Kidney epithelial cell (primary cell): ENCODE results near the gene CYP1A1. TPM values are rescaled to one million over a fixed set of nuclear protein-coding genes. Genes with fewer than 3 reads are reported as not detected.
A peak's percentile ranks its signal among the peaks of the same experiment; 100 is the strongest.

Experiments
- DNase-seq: peaks from one replicate; pipeline ENCODE4 v3.0.0-alpha.2; 2010; ENCODE audit warnings: low read depth
- H3K27me3 ChIP-seq: 2 replicates; pipeline ENCODE4 v1.6.0; 2011; ENCODE audit warnings: low read length; ENCODE audit not compliant: control insufficient read depth, insufficient read depth
- H3K36me3 ChIP-seq: 2 replicates; pipeline ENCODE4 v1.5.1; 2011; ENCODE audit warnings: low read length; ENCODE audit not compliant: control insufficient read depth, insufficient read depth
- H3K4me3 ChIP-seq: 2 replicates; pipeline ENCODE4 v1.5.1; 2011; ENCODE audit warnings: low read depth, mild to moderate bottlenecking, control low read depth, low read length
- total RNA-seq: library from RNA; depleted of rRNA; stranded (reverse); fragments of >200 nt; gene quantifications from 2 replicates; pipeline ENCODE4 v1.2.3, GENCODE V29; 2015
- TF ChIP-seq, protein P1 (sequence below): IDR thresholded peaks from 2 replicates; pipeline ENCODE4 v1.5.1; 2011; ENCODE audit warnings: mild to moderate bottlenecking, moderate library complexity, low read length, control low read depth, inconsistent platforms; ENCODE audit not compliant: insufficient read depth, poor library complexity, severe bottlenecking

Gene CYP1A1
- total RNA-seq, 1 donor from 2014 or later: 0.33 TPM

DNA sequence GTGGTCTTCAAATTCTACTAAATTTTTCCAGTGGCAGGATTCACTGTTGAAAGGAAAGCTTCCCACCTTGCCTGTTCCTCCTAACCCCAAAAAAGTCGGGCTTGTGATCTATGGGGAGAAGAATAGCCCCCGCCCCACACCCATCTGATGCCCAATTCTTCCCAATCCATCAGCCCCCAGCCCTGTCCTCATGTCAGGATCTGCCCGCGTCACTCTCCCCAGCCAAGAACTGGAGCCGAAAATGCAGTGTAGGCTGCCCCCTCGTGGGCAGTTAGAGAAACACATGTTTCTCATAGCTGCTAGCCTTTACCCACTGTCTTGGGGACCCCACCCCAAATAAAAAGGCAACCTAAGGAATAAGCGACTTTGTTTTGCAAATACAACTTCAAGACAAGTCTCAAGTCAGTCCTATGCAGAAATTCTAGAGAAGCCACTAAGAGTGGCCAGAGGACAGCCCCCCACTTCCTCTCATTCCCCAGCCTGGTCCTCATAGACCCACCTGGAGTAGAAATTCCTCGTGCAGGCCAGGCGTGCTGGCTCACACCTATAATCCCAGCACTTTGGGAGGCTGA, 43.5 kb upstream of the CYP1A1 start:
- peaks cover 19% of the 10 kb centered on the region for H3K27me3 ChIP-seq
- DNase-seq: no peak

DNA sequence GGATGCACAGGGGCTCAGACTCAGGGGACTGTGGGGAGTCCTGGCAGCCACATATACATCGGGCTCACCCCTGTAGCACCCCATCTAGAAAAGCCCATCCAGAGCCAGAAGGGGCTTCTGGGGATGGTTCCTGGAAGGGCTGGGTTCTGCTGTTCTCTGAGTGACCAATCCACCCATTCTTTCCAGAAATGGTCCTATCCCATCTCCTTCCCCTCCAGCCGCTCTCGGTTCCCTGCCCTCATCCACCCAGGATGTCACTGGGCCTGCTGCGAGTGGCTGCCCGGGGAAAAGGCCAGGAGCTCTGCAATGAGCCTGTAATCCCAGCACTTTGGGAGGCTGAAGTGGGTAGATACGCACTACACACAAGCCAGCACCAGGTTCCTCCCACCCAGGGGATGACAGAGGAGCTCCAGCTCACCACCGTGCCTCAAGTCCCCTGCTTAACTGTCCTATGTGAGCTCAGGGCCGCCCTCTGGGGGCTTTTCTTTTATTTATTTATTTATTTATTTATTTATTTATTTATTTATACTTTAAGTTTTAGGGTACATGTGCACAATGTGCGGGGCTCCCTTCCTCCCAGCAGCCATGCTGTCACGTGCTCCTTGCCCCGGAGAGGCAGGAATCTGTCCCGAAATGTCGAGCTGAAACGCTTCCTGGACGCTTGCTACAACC, 42.9 kb upstream of the CYP1A1 start:
- TF ChIP-seq, protein P1, sequence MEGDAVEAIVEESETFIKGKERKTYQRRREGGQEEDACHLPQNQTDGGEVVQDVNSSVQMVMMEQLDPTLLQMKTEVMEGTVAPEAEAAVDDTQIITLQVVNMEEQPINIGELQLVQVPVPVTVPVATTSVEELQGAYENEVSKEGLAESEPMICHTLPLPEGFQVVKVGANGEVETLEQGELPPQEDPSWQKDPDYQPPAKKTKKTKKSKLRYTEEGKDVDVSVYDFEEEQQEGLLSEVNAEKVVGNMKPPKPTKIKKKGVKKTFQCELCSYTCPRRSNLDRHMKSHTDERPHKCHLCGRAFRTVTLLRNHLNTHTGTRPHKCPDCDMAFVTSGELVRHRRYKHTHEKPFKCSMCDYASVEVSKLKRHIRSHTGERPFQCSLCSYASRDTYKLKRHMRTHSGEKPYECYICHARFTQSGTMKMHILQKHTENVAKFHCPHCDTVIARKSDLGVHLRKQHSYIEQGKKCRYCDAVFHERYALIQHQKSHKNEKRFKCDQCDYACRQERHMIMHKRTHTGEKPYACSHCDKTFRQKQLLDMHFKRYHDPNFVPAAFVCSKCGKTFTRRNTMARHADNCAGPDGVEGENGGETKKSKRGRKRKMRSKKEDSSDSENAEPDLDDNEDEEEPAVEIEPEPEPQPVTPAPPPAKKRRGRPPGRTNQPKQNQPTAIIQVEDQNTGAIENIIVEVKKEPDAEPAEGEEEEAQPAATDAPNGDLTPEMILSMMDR: no peak
- Histone ChIP-seq H3K36me3 (no peaks in the 10 kb centered on the region), H3K4me3 (no peak overlapping the region), H3K27me3 (peaks cover 19% of the 10 kb centered on the region)
- no peak for DNase-seq

More for the DNA sequence above, 43.5 kb upstream of the CYP1A1 start:
- TF ChIP-seq, protein P1: peak; percentile 69
- Histone ChIP-seq H3K4me3 (no peak overlapping the region), H3K36me3 (no peaks in the 10 kb centered on the region)

DNA sequence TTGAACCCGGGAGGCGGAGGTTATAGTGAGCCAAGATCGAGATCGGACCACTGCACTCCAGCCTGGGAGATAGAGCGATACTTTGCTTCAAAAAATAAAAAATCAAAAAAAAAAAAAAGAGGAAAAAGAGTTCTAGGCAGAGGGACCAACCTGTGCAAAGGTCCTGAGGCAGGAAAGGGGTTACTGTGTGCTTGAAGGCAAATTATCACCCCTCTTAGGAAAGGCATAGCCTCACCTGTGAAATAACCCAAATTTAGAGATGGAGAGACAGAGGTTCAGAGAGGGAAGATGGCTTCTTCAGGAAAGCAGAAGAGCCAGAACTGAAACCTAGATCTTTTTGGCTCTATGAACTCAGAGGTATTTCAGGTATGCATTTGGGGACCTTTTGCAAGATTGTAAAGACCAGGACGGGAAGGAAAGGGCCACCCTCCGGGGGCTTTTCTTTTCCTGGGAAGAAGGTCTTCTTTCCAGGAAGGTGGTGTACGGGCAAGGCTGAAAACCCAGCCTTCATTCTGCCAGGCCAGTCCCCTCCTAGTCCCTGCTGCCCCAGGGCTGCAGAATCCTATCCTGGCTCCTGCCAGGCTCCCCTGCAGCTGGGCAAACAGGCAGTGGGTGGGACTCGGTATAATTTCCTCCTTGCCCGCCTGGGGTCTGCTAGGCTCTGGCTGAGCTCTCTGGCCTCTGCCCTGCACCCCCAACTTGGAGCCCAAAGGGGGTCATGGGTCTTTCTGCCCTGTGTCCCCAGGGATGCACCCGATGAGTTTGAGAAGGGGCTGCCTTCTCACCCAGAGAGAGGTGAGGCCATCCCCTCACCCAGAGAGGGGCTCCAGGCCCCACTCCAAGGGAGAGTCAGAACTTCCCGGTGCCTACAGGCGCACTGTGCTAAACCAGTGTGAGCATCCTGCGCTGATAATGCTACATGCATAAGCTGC, 42.1 kb upstream of the CYP1A1 start:
- H3K27me3 ChIP-seq: peaks cover 21% of the 10 kb centered on the region
- no peaks in the 10 kb centered on the region for H3K36me3 ChIP-seq
- no peak for DNase-seq
- no peak overlapping the region for H3K4me3 ChIP-seq
- TF ChIP-seq, protein P1: no peak

DNA sequence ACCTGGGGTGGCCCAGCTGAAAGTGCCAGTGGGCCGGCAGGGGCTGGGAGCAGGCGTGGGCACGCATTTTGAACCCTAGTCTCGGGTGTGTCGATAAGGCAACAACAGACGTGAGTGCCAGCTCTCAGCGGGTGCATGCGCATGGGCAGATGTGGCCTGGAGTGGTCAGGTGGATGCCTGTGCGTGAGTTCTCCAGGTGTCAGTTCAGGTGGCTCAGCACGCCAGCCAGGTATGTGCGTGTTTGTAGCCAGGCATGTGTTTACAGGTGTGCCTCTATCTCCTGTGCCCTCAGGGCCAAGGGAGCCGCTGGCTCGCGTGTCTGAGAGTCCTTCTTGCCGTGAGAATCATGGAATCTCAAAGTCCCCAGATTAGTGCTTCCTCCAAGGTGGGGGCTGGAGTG, 38.1 kb upstream of the CYP1A1 start:
- Histone ChIP-seq H3K27me3 (peaks cover 7% of the 10 kb centered on the region), H3K36me3 (no peaks in the 10 kb centered on the region), H3K4me3 (no peak overlapping the region)
- TF ChIP-seq, protein P1: no peak
- DNase-seq: no peak

DNA sequence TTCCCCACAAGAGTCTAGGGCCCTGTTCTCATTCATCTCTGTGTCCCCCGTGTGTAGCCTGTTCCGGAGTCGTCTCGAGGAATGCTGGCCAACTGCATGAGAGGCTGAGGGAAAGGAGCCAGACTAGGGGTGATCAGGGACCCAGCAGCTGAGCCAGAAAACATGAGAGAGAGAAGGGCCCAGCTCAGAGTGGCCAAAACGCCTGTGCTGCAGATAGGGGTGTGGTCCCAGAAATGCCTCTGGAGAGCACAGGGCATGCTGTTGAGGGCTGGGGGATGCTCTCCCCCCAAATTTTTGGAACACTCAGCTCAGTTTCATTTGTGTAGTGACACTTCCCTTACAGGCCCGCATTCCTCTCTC, 37.4 kb upstream of the CYP1A1 start:
- H3K36me3 ChIP-seq: no peaks in the 10 kb centered on the region
- TF ChIP-seq, protein P1: no peak
- H3K4me3 ChIP-seq: no peak overlapping the region
- no peak for DNase-seq
- H3K27me3 ChIP-seq: peaks cover 5% of the 10 kb centered on the region
